ENCODE data around the gene CHIA. TPM values are rescaled to one million over a fixed set of nuclear protein-coding genes. Genes with fewer than 3 reads are reported as not detected.

Gene CHIA
- total RNA-seq, 1 donor from 2014 or later: 10.9 TPM

DNA sequence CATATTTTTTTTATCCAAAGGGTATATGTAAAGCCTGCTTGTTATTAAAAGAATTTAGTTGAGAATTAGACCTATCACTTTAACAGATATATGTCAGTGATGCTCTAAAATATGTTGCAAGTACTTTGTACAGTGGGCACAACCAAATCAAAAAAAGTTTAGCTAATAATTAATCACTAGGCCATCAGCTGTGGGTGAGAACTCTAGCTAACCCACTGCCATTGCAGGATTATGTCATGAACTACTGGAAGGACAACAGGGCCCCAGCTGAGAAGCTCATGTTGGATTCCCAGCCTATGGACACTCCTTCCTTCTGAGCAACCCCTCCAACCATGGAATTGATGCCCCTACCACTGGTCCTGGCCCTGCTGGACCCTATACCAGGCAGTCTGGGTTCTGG, 6.8 kb upstream of the CHIA start:
- intact Hi-C loops (cut with DNase I): no loop called here
- Histone ChIP-seq H3K4me3 (no peak overlapping the region), H3K9me3 (no peaks in the 10 kb centered on the region), H3K36me3 (no peaks in the 10 kb centered on the region), H3K4me1 (no peaks in the 10 kb centered on the region), H3K27me3 (ENCODE audit: low read depth) (no peaks in the 10 kb centered on the region), H3K27ac (no peak overlapping the region)
- ATAC-seq (no peak), DNase-seq (no peak)
- TF ChIP-seq, protein P1, sequence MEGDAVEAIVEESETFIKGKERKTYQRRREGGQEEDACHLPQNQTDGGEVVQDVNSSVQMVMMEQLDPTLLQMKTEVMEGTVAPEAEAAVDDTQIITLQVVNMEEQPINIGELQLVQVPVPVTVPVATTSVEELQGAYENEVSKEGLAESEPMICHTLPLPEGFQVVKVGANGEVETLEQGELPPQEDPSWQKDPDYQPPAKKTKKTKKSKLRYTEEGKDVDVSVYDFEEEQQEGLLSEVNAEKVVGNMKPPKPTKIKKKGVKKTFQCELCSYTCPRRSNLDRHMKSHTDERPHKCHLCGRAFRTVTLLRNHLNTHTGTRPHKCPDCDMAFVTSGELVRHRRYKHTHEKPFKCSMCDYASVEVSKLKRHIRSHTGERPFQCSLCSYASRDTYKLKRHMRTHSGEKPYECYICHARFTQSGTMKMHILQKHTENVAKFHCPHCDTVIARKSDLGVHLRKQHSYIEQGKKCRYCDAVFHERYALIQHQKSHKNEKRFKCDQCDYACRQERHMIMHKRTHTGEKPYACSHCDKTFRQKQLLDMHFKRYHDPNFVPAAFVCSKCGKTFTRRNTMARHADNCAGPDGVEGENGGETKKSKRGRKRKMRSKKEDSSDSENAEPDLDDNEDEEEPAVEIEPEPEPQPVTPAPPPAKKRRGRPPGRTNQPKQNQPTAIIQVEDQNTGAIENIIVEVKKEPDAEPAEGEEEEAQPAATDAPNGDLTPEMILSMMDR (IDR thresholded peaks at IDR 0.05): no peak

DNA sequence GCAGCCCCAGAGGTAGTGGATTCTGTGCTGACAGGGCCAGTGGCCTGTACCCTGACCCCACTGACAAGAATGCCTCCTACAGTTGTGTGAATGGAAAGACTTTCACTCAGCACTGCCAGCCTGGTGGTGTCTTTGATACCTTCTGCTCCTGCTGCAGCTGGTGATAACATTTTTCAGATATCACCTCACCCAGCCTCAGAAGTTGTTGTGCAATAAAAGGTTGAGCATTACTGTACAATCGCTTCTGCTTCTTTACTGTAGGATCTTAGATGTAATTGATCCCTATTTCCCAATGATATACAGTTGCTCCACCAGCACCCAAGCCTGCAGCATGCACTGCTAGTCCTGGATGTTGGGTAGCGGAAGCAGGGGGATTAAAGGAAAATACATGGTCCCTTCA, 4.8 kb upstream of the CHIA start:
- H3K27me3 ChIP-seq (ENCODE audit: low read depth): no peaks in the 10 kb centered on the region
- no peak for ATAC-seq
- no peaks in the 10 kb centered on the region for H3K36me3 ChIP-seq
- H3K4me1 ChIP-seq: no peaks in the 10 kb centered on the region
- intact Hi-C loops (cut with DNase I): no loop called here
- no peak for DNase-seq
- H3K4me3 ChIP-seq: no peak overlapping the region
- no peaks in the 10 kb centered on the region for H3K9me3 ChIP-seq
- no peak overlapping the region for H3K27ac ChIP-seq
- TF ChIP-seq, protein P1 (IDR thresholded peaks at IDR 0.05): no peak

DNA sequence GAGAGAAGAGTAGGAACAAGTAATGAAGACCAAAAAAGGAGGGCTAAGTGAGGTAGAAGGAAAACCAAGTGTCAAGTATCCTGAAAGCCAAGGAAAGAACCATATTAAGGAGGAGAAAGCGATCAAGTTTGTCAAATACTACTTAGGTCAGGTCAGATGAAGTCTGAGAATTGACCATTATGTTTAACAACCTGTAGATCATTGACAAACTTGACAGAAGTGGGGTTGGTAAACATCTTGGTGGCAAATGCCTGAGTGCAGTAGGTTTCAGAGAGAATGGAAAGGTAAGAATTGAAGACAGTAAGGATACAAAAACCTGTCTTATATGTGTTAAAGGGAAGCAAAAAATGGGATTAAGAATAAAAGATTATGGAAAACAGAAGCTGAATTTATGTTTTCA, 3.7 kb upstream of the CHIA start:
- Histone ChIP-seq H3K9me3 (no peaks in the 10 kb centered on the region), H3K27me3 (ENCODE audit: low read depth) (no peaks in the 10 kb centered on the region), H3K4me3 (no peak overlapping the region), H3K4me1 (no peaks in the 10 kb centered on the region), H3K27ac (no peak overlapping the region), H3K36me3 (no peaks in the 10 kb centered on the region)
- intact Hi-C loops (cut with DNase I): no loop called here
- DNase-seq (no peak), ATAC-seq (peak; percentile 55 to 77)
- TF ChIP-seq, protein P1 (IDR thresholded peaks at IDR 0.05): no peak

DNA sequence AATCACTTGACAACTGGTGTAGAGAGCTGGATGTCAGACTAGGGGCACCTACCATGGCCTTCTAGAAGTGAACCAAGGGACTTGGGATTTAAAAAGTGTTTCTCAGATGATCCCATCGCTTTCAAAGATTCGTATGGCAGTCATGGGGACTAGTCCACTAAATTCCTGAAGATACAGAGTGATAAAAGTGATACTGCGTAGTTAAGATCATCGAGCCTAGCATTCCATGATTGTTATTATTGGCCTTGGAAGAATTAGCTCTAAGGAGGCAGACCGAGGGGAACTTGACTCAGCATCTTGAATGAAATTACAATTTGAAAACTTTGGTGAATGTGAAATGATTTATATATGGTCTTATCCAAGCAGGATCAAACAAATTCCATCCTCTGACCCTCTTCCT, 1.3 kb upstream of the CHIA start:
- H3K36me3 ChIP-seq: no peaks in the 10 kb centered on the region
- no peak overlapping the region for H3K4me3 ChIP-seq
- no peak overlapping the region for H3K27ac ChIP-seq
- TF ChIP-seq, protein P1 (IDR thresholded peaks at IDR 0.05): no peak
- H3K4me1 ChIP-seq: no peaks in the 10 kb centered on the region
- no peaks in the 10 kb centered on the region for H3K27me3 ChIP-seq (ENCODE audit: low read depth)
- intact Hi-C loops (cut with DNase I): no loop called here
- no peak for DNase-seq
- no peak for ATAC-seq
- no peaks in the 10 kb centered on the region for H3K9me3 ChIP-seq

DNA sequence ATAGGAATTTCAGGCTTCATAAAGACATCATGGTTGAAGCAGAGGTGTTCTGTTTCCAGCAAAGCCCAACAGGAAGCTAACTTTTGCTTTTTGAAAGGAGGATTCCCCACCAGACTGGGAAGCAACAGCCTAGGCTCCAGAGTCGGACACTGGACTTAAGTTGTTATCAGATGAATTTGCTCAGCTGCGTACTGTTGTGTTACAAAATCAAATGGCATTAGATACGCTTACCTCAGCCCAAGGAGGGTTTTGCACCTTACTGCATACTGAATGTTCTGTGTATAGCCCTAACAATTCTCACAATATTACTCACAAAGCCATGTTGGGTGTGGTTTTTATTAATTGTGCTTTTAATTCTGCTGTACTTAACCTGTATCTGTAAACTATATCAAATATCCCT, 547 bp upstream of the CHIA start:
- ATAC-seq (peak in 1 of 2 donors; percentile 61), DNase-seq (no peak)
- intact Hi-C loops (cut with DNase I): no loop called here
- no peaks in the 10 kb centered on the region for H3K4me1 ChIP-seq
- no peaks in the 10 kb centered on the region for H3K36me3 ChIP-seq
- TF ChIP-seq, protein P1 (IDR thresholded peaks at IDR 0.05): no peak
- H3K27ac ChIP-seq: no peak overlapping the region
- no peaks in the 10 kb centered on the region for H3K9me3 ChIP-seq
- H3K4me3 ChIP-seq: no peak overlapping the region
- H3K27me3 ChIP-seq (ENCODE audit: low read depth): no peaks in the 10 kb centered on the region

DNA sequence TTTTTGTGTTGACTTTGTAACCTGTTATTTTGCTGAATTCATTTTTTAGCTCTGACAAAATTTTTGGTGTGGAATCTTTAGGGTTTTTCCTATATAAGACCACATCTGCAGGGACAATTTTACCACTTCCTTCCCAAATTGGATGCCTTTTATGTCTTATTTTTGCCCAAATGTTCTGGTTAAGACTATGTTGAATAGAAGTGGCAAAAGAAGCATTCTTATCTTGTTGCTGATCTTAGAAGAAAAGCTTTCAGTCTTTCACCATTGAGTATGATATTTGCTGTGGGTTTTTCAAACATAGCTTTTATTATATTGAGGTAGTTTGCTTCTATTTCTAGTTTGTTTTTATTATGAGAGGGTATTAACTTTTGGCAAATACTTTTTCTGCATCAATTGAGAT, 3.7 kb downstream of the CHIA start:
- Histone ChIP-seq H3K9me3 (no peaks in the 10 kb centered on the region), H3K27me3 (ENCODE audit: low read depth) (no peaks in the 10 kb centered on the region), H3K27ac (no peak overlapping the region), H3K36me3 (no peaks in the 10 kb centered on the region), H3K4me3 (no peak overlapping the region), H3K4me1 (no peaks in the 10 kb centered on the region)
- DNase-seq (no peak), ATAC-seq (no peak)
- TF ChIP-seq, protein P1 (IDR thresholded peaks at IDR 0.05): no peak
- intact Hi-C loops (cut with DNase I): no loop called here

Data from lower lobe of right lung (tissue), 2 donors.